Measurements from ENCODE around the gene HERC3. TPM values are rescaled to one million over a fixed set of nuclear protein-coding genes. Genes with fewer than 3 reads are reported as not detected.

HERC3 gene
- total RNA-seq, 1 donor: 15.6 TPM

GRCh38 chr4:88675543-88675942, 83.3 kb downstream of the HERC3 start:
- DNase-seq (ENCODE audit: insufficient read length, low spot score, missing footprints): no peak

GRCh38 chr4:88681209-88681608, 88.9 kb downstream of the HERC3 start:
- H3K4me3 ChIP-seq (ENCODE audit: insufficient read depth, low read length): no peak overlapping the region
- no peak overlapping the region for H3K4me2 ChIP-seq (ENCODE audit: insufficient read depth, low read length)
- H3K36me3 ChIP-seq (ENCODE audit: insufficient read depth, low read length): peaks cover 12% of the 10 kb centered on the region
- no peaks in the 10 kb centered on the region for H3K27me3 ChIP-seq (ENCODE audit: insufficient read depth, low read length)
- no peaks in the 10 kb centered on the region for H3K9me3 ChIP-seq (ENCODE audit: low read depth, low read length)
- no peaks in the 10 kb centered on the region for H3K79me2 ChIP-seq (ENCODE audit: insufficient read depth, low read length)
- H3K27ac ChIP-seq (ENCODE audit: low read depth, low read length): no peak overlapping the region
- H4K20me1 ChIP-seq (ENCODE audit: insufficient read depth, low read length): no peaks in the 10 kb centered on the region
- TF ChIP-seq, protein P1, sequence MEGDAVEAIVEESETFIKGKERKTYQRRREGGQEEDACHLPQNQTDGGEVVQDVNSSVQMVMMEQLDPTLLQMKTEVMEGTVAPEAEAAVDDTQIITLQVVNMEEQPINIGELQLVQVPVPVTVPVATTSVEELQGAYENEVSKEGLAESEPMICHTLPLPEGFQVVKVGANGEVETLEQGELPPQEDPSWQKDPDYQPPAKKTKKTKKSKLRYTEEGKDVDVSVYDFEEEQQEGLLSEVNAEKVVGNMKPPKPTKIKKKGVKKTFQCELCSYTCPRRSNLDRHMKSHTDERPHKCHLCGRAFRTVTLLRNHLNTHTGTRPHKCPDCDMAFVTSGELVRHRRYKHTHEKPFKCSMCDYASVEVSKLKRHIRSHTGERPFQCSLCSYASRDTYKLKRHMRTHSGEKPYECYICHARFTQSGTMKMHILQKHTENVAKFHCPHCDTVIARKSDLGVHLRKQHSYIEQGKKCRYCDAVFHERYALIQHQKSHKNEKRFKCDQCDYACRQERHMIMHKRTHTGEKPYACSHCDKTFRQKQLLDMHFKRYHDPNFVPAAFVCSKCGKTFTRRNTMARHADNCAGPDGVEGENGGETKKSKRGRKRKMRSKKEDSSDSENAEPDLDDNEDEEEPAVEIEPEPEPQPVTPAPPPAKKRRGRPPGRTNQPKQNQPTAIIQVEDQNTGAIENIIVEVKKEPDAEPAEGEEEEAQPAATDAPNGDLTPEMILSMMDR (IDR thresholded peaks at IDR 0.05; ENCODE audit: extremely low read depth, low read depth, low read length): no peak
- no peak overlapping the region for H2AFZ ChIP-seq (ENCODE audit: low read length)
- no peaks in the 10 kb centered on the region for H3K4me1 ChIP-seq (ENCODE audit: insufficient read depth, low read length)
- no peak for DNase-seq (ENCODE audit: insufficient read length, low spot score, missing footprints)

More at GRCh38 chr4:88675543-88675942, 83.3 kb downstream of the HERC3 start:
- no peaks in the 10 kb centered on the region for H3K79me2 ChIP-seq (ENCODE audit: insufficient read depth, low read length)
- peaks cover 4% of the 10 kb centered on the region for H3K36me3 ChIP-seq (ENCODE audit: insufficient read depth, low read length)
- no peak overlapping the region for H3K4me2 ChIP-seq (ENCODE audit: insufficient read depth, low read length)
- no peaks in the 10 kb centered on the region for H3K9me3 ChIP-seq (ENCODE audit: low read depth, low read length)
- no peaks in the 10 kb centered on the region for H3K27me3 ChIP-seq (ENCODE audit: insufficient read depth, low read length)
- H3K4me3 ChIP-seq (ENCODE audit: insufficient read depth, low read length): no peak overlapping the region
- H3K27ac ChIP-seq (ENCODE audit: low read depth, low read length): no peak overlapping the region
- TF ChIP-seq, protein P1 (IDR thresholded peaks at IDR 0.05; ENCODE audit: extremely low read depth, low read depth, low read length): no peak
- peaks cover 13% of the 10 kb centered on the region for H3K4me1 ChIP-seq (ENCODE audit: insufficient read depth, low read length)
- H4K20me1 ChIP-seq (ENCODE audit: insufficient read depth, low read length): no peaks in the 10 kb centered on the region
- H2AFZ ChIP-seq (ENCODE audit: low read length): no peak overlapping the region

DNA sequence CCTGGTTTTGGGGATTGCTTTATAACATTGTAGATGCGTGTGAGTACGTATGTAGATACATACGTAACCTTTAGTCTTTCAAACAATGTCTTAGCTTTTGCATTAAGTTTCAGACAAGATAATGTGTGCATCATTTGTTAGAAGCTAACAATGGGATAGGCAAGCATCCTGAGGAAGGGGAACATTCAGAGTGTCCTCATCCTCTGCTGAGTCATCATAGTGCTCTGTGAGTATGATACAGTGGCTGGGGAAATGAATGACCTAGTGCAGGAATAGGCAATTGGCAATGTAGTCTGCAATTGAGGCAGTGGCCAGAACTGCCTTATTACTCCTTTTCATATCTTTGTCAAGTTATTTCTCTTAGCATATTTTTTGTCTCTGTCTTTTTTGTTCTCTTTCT, 98.1 kb downstream of the HERC3 start:
- no peak overlapping the region for H3K27ac ChIP-seq (ENCODE audit: low read depth, low read length)

GRCh38 chr4:88693792-88694191, 101.5 kb downstream of the HERC3 start:
- peaks cover 13% of the 10 kb centered on the region for H3K4me1 ChIP-seq (ENCODE audit: insufficient read depth, low read length)
- no peaks in the 10 kb centered on the region for H3K36me3 ChIP-seq (ENCODE audit: insufficient read depth, low read length)
- no peaks in the 10 kb centered on the region for H3K9me3 ChIP-seq (ENCODE audit: low read depth, low read length)
- H3K4me3 ChIP-seq (ENCODE audit: insufficient read depth, low read length): no peak overlapping the region
- no peak overlapping the region for H3K4me2 ChIP-seq (ENCODE audit: insufficient read depth, low read length)
- TF ChIP-seq, protein P1 (IDR thresholded peaks at IDR 0.05; ENCODE audit: extremely low read depth, low read depth, low read length): no peak
- no peak for DNase-seq (ENCODE audit: insufficient read length, low spot score, missing footprints)
- peaks cover 8% of the 10 kb centered on the region for H3K79me2 ChIP-seq (ENCODE audit: insufficient read depth, low read length)
- no peak overlapping the region for H2AFZ ChIP-seq (ENCODE audit: low read length)
- no peaks in the 10 kb centered on the region for H3K27me3 ChIP-seq (ENCODE audit: insufficient read depth, low read length)
- no peaks in the 10 kb centered on the region for H4K20me1 ChIP-seq (ENCODE audit: insufficient read depth, low read length)
- H3K27ac ChIP-seq (ENCODE audit: low read depth, low read length): no peak overlapping the region

More for the DNA sequence above, 98.1 kb downstream of the HERC3 start:
- H3K79me2 ChIP-seq (ENCODE audit: insufficient read depth, low read length): no peaks in the 10 kb centered on the region
- peaks cover 5% of the 10 kb centered on the region for H3K4me1 ChIP-seq (ENCODE audit: insufficient read depth, low read length)
- TF ChIP-seq, protein P1 (IDR thresholded peaks at IDR 0.05; ENCODE audit: extremely low read depth, low read depth, low read length): no peak
- no peaks in the 10 kb centered on the region for H4K20me1 ChIP-seq (ENCODE audit: insufficient read depth, low read length)
- DNase-seq (ENCODE audit: insufficient read length, low spot score, missing footprints): peak; percentile 53
- H3K36me3 ChIP-seq (ENCODE audit: insufficient read depth, low read length): no peaks in the 10 kb centered on the region
- H3K4me3 ChIP-seq (ENCODE audit: insufficient read depth, low read length): no peak overlapping the region
- H2AFZ ChIP-seq (ENCODE audit: low read length): no peak overlapping the region
- no peaks in the 10 kb centered on the region for H3K27me3 ChIP-seq (ENCODE audit: insufficient read depth, low read length)
- H3K4me2 ChIP-seq (ENCODE audit: insufficient read depth, low read length): no peak overlapping the region
- H3K9me3 ChIP-seq (ENCODE audit: low read depth, low read length): no peaks in the 10 kb centered on the region

Measured in osteoblast (primary cell).